Lower lobe of right lung (tissue), 2 donors: ENCODE measurements around the gene PIGK. TPM values are rescaled to one million over a fixed set of nuclear protein-coding genes. Genes with fewer than 3 reads are reported as not detected.
"Not testable (repeated sequence)": the region's sequence is repeated elsewhere in the genome, so short reads cannot be mapped to it uniquely, and the experiment has no call there.

Experiments used
- ATAC-seq, 2 donors: fragments of 200-7000 bp; cut with Tn5 transposase; one replicate each; pipeline ENCODE4 v1.9.1; 2020 to 2022; ENCODE audit warnings: mild to moderate bottlenecking in 2 of 2, moderate library complexity in 2 of 2
- DNase-seq: peaks from one replicate; pipeline ENCODE4 v3.0.0-alpha.2; 2020
- H3K27ac ChIP-seq: fragments of 200-600 bp; one replicate; pipeline ENCODE4 v1.8.0; 2022
- H3K27me3 ChIP-seq: fragments of 200-600 bp; one replicate; pipeline ENCODE4 v1.8.0; 2022; ENCODE audit warnings: low read depth
- H3K36me3 ChIP-seq: fragments of 200-600 bp; one replicate; pipeline ENCODE4 v1.8.0; 2022; ENCODE audit warnings: mild to moderate bottlenecking
- H3K4me1 ChIP-seq: fragments of 200-600 bp; one replicate; pipeline ENCODE4 v1.8.0; 2022
- H3K4me3 ChIP-seq: fragments of 200-600 bp; one replicate; pipeline ENCODE4 v1.8.0; 2022; ENCODE audit warnings: mild to moderate bottlenecking
- H3K9me3 ChIP-seq: fragments of 200-600 bp; one replicate; pipeline ENCODE4 v1.8.0; 2022
- intact Hi-C: fragments of 100-400 bp; cut with DNase I; formaldehyde crosslinking; loops from one replicate; pipeline ENCODE4 v1.11.0; 2022
- total RNA-seq: library from RNA; stranded (reverse); fragmentation: NEBNext Ultra II Directional; extraction: Animal tissue kit (Norgen Biotek cat#: 25700); gene quantifications from one replicate; pipeline ENCODE4 v1.2.1, GENCODE V29; 2021
- TF ChIP-seq, protein P1 (sequence below): fragments of 200-600 bp; IDR thresholded peaks from one replicate; pipeline ENCODE4 v1.8.0; 2022; ENCODE audit warnings: antibody characterized with exemption, mild to moderate bottlenecking
- donor health status: DM: no; HTN: yes; CAD: no; lungs with severe emphysema.

Gene PIGK
- total RNA-seq, 1 donor from 2014 or later = 27.1 TPM

- DNase-seq (no peak), ATAC-seq (no peak)
- H3K4me3 ChIP-seq = no peak overlapping the region
- H3K27ac ChIP-seq = no peak overlapping the region
- TF ChIP-seq, protein P1, sequence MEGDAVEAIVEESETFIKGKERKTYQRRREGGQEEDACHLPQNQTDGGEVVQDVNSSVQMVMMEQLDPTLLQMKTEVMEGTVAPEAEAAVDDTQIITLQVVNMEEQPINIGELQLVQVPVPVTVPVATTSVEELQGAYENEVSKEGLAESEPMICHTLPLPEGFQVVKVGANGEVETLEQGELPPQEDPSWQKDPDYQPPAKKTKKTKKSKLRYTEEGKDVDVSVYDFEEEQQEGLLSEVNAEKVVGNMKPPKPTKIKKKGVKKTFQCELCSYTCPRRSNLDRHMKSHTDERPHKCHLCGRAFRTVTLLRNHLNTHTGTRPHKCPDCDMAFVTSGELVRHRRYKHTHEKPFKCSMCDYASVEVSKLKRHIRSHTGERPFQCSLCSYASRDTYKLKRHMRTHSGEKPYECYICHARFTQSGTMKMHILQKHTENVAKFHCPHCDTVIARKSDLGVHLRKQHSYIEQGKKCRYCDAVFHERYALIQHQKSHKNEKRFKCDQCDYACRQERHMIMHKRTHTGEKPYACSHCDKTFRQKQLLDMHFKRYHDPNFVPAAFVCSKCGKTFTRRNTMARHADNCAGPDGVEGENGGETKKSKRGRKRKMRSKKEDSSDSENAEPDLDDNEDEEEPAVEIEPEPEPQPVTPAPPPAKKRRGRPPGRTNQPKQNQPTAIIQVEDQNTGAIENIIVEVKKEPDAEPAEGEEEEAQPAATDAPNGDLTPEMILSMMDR = no peak
- H3K9me3 ChIP-seq = no peaks in the 10 kb centered on the region
- H3K27me3 ChIP-seq = no peaks in the 10 kb centered on the region
- no peaks in the 10 kb centered on the region for H3K36me3 ChIP-seq
- intact Hi-C loops = no loop called here
- no peaks in the 10 kb centered on the region for H3K4me1 ChIP-seq
Measured at GRCh38 chr1:77197351-77197750, 21.9 kb downstream of the PIGK start.

DNA sequence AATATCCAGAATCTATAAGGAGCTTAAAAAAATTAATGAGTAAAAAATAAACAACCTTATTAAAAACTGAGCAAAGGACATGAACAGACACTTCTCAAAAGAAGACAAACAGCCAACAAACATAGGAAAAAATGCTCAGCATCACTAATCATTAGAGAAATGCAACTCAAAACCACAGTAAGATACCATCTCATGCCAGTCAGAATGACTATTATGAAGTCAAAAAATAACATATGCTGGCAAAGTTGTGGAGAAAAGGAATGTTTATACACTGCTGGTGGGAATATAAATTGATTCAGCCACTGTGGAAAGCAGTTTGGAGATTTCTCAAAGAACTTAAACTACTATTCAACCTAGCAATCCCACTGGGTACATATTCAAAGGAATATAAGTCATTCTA, 25.3 kb downstream of the PIGK start:
- H3K4me1 ChIP-seq = no peaks in the 10 kb centered on the region
- H3K27me3 ChIP-seq = no peaks in the 10 kb centered on the region
- DNase-seq = no peak
- TF ChIP-seq, protein P1 = no peak
- H3K4me3 ChIP-seq = no peak overlapping the region
- intact Hi-C loops = no loop called here
- no peaks in the 10 kb centered on the region for H3K36me3 ChIP-seq
- no peak for ATAC-seq
- H3K27ac ChIP-seq = no peak overlapping the region
- H3K9me3 ChIP-seq = no peaks in the 10 kb centered on the region

DNA sequence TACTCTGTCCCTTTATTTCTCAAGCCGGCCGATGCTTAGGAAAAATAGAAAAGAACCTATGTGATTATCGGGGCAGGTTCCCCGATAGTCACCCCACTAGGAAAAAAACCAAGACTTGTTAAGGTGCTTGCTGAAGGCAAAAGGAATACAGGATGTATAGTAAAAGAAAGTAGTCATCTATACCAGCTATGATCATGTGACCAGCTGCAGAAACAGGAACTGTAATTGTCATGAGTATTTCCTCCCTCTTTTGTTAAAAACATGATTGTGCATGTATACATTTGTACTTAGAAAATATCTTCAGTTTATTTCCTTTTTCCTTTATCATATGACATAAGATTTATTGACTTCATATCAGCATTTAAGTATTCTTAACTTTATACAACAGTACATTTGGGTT, 30.5 kb downstream of the PIGK start:
- no peaks in the 10 kb centered on the region for H3K9me3 ChIP-seq
- no peaks in the 10 kb centered on the region for H3K27me3 ChIP-seq
- intact Hi-C loops = no loop called here
- DNase-seq (no peak), ATAC-seq (no peak)
- H3K36me3 ChIP-seq = no peaks in the 10 kb centered on the region
- TF ChIP-seq, protein P1 = no peak
- no peak overlapping the region for H3K27ac ChIP-seq
- H3K4me1 ChIP-seq = no peaks in the 10 kb centered on the region
- H3K4me3 ChIP-seq = no peak overlapping the region

- H3K4me1 ChIP-seq, H3K27ac ChIP-seq, H3K4me3 ChIP-seq, intact Hi-C loops, ATAC-seq, H3K27me3 ChIP-seq, H3K9me3 ChIP-seq, DNase-seq, H3K36me3 ChIP-seq: not testable (repeated sequence)
Measured at GRCh38 chr1:77186907-77187306, 32.3 kb downstream of the PIGK start.

- DNase-seq (no peak), ATAC-seq (no peak)
- H3K27ac ChIP-seq = no peak overlapping the region
- H3K9me3 ChIP-seq = peaks cover 6% of the 10 kb centered on the region
- intact Hi-C loops = no loop called here
- no peaks in the 10 kb centered on the region for H3K36me3 ChIP-seq
- H3K27me3 ChIP-seq = no peaks in the 10 kb centered on the region
- TF ChIP-seq, protein P1 = no peak
- no peak overlapping the region for H3K4me3 ChIP-seq
- no peaks in the 10 kb centered on the region for H3K4me1 ChIP-seq
Measured at GRCh38 chr1:77182083-77182482, 37.1 kb downstream of the PIGK start.

DNA sequence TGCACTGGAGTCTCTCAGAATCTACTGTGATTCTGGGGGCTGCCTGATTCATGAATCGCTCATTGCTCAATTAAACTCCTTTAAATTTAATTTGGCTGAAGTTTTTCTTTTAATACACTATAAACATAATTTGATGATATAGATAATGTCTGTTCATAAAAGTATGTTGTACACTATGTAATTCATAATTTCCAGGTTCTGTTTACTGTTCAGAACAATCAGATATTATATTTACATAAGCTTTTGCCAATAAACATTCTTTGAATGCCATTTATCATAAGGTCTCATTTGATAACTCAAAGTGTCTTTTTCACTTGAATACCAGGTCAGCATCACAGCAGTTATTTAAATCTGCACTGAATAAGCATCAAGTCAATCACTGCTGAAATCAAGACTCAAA, 39.6 kb downstream of the PIGK start:
- ATAC-seq (no peak), DNase-seq (no peak)
- H3K4me1 ChIP-seq = no peaks in the 10 kb centered on the region
- H3K27ac ChIP-seq = no peak overlapping the region
- peaks cover 26% of the 10 kb centered on the region for H3K9me3 ChIP-seq
- intact Hi-C loops = no loop called here
- TF ChIP-seq, protein P1 = no peak
- H3K4me3 ChIP-seq = no peak overlapping the region
- H3K27me3 ChIP-seq = no peaks in the 10 kb centered on the region
- no peaks in the 10 kb centered on the region for H3K36me3 ChIP-seq
